ENCODE data around the gene NAV3.
"Not testable (repeated sequence)": the region's sequence is repeated elsewhere in the genome, so short reads cannot be mapped to it uniquely, and the experiment has no call there.

Gene NAV3

GRCh38 chr12:78099806-78100205 lies 269.1 kb downstream of the NAV3 start:
- H3K4me3 ChIP-seq (replicated peaks; ENCODE audit: low read depth, low read length), result no peak overlapping the region
- no peak for DNase-seq (ENCODE audit: extremely low read depth, low read depth)
- TF ChIP-seq CTCF (IDR thresholded peaks at IDR 0.05; ENCODE audit: low read depth, low read length, missing control alignments), result no peak

- no peak for TF ChIP-seq CTCF (IDR thresholded peaks at IDR 0.05; ENCODE audit: low read depth, low read length, missing control alignments)
- H3K4me3 ChIP-seq (replicated peaks; ENCODE audit: low read depth, low read length), result no peak overlapping the region
- no peak for DNase-seq (ENCODE audit: extremely low read depth, low read depth)
These were observed 270.6 kb downstream of the NAV3 start for GRCh38 chr12:78101113-78101876.

- DNase-seq (ENCODE audit: extremely low read depth, low read depth), result no peak
- no peak for TF ChIP-seq CTCF (IDR thresholded peaks at IDR 0.05; ENCODE audit: low read depth, low read length, missing control alignments)
- H3K4me3 ChIP-seq (replicated peaks; ENCODE audit: low read depth, low read length), result no peak overlapping the region
These were observed 271.4 kb downstream of the NAV3 start for GRCh38 chr12:78101946-78102635.

- H3K4me3 ChIP-seq (replicated peaks; ENCODE audit: low read depth, low read length); DNase-seq (ENCODE audit: extremely low read depth, low read depth): not testable (repeated sequence)
These were observed 272.1 kb downstream of the NAV3 start for GRCh38 chr12:78102801-78103200.

GRCh38 chr12:78115889-78116288 lies 285.2 kb downstream of the NAV3 start:
- no peak for DNase-seq (ENCODE audit: extremely low read depth, low read depth)
- H3K4me3 ChIP-seq (replicated peaks; ENCODE audit: low read depth, low read length), result no peak overlapping the region
- no peak for TF ChIP-seq CTCF (IDR thresholded peaks at IDR 0.05; ENCODE audit: low read depth, low read length, missing control alignments)

GRCh38 chr12:78118036-78118435 lies 287.3 kb downstream of the NAV3 start:
- TF ChIP-seq CTCF (IDR thresholded peaks at IDR 0.05; ENCODE audit: low read depth, low read length, missing control alignments), result peak; percentile 20
- no peak for DNase-seq (ENCODE audit: extremely low read depth, low read depth)

GRCh38 chr12:78118486-78118885 lies 287.8 kb downstream of the NAV3 start:
- no peak overlapping the region for H3K4me3 ChIP-seq (replicated peaks; ENCODE audit: low read depth, low read length)
- DNase-seq (ENCODE audit: extremely low read depth, low read depth), result no peak
- no peak for TF ChIP-seq CTCF (IDR thresholded peaks at IDR 0.05; ENCODE audit: low read depth, low read length, missing control alignments)

More at GRCh38 chr12:78118036-78118435, 287.3 kb downstream of the NAV3 start:
- H3K4me3 ChIP-seq (replicated peaks; ENCODE audit: low read depth, low read length), result no peak overlapping the region
